CD4-positive, alpha-beta T cell treated with Interleukin-17A for 1 hour (primary cell): ENCODE results near the gene HLX.

Experiments
- DNase-seq: peaks from one replicate; pipeline ENCODE4 v3.0.0-alpha.2; 2020

Gene HLX

GRCh38 chr1:220926146-220926545, 46.9 kb downstream of the HLX start:
- no peak for DNase-seq

- DNase-seq, result no peak
These were observed 48.2 kb downstream of the HLX start for GRCh38 chr1:220927442-220927841.

- no peak for DNase-seq
These were observed 49.1 kb downstream of the HLX start for GRCh38 chr1:220928320-220928719.

DNA sequence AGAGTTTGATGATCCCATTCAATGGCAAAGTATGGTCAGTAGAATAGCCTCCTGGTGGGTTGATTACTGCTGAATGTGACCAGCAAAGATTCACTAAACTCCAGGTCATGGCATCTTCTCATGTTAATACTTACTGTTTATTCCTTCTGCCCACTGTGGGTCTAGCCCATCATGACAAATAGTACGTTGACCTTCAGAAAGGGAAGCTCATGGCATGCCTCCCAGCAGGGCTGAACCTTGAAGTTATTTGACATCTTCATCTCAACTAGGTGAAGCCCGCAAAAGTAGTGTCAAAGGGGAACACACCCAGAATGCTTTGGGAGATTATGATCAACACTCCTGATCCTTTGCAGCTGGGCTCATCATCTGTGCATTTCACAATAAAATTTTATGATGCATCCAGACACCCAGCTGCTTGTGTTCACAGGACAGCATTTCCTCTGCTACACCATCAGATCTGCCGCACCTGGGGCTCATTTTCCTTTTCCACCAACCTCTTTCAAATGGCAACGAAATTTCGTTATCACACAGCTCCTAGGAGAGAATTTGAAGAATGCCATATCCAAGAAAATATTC, 49.6 kb downstream of the HLX start:
- DNase-seq, result no peak

GRCh38 chr1:220929304-220929703, 50.1 kb downstream of the HLX start:
- DNase-seq, result no peak
